HEK293T (cell line): Measurements from ENCODE around the gene ACTL6A.

Source experiments
- CTCF ChIA-PET: fragments of 350-600 bp; formaldehyde crosslinking; extraction: SDS; loops from one replicate; lab custom pipeline; 2021; ENCODE audit warnings: antibody characterized with exemption, inconsistent platforms; lab: Yijun Ruan, JAX
- POLR2A ChIA-PET: fragments of 350-600 bp; formaldehyde crosslinking; extraction: SDS; loops from one replicate; lab custom pipeline; 2020; ENCODE audit warnings: antibody characterized with exemption, inconsistent platforms; lab: Yijun Ruan, JAX
- DNase-seq: peaks from one replicate; pipeline ENCODE4 v3.0.0; 2012; ENCODE audit warnings: mixed read lengths; ENCODE audit errors: extremely low spot score
- ARNT ChIP-seq: fragments of 450-650 bp; IDR thresholded peaks from 2 replicates; pipeline ENCODE4 v1.6.1; 2017; ENCODE audit warnings: mild to moderate bottlenecking
- BHLHE40 ChIP-seq: fragments of 450-650 bp; IDR thresholded peaks from 2 replicates; pipeline ENCODE4 v1.6.1; 2016; ENCODE audit warnings: mild to moderate bottlenecking, moderate library complexity, borderline replicate concordance
- CTBP1 ChIP-seq: fragments of 450-650 bp; IDR thresholded peaks from 2 replicates; pipeline ENCODE4 v1.6.1; 2016; ENCODE audit warnings: borderline replicate concordance
- ELF4 ChIP-seq: fragments of 450-650 bp; IDR thresholded peaks from 2 replicates; pipeline ENCODE4 v1.6.1; 2017; ENCODE audit warnings: antibody characterized with exemption
- FOXA1 ChIP-seq: fragments of 450-650 bp; IDR thresholded peaks from 2 replicates; pipeline ENCODE4 v1.6.1; 2016; ENCODE audit warnings: mild to moderate bottlenecking
- FOXK2 ChIP-seq: fragments of 450-650 bp; IDR thresholded peaks from 2 replicates; pipeline ENCODE4 v1.6.1; 2016; ENCODE audit warnings: mild to moderate bottlenecking
- FOXM1 ChIP-seq: fragments of 450-650 bp; IDR thresholded peaks from 2 replicates; pipeline ENCODE4 v1.6.1; 2017; ENCODE audit warnings: mild to moderate bottlenecking, borderline replicate concordance
- HDGF ChIP-seq: fragments of 450-650 bp; IDR thresholded peaks from 2 replicates; pipeline ENCODE4 v1.6.1; 2017; ENCODE audit warnings: antibody characterized with exemption, borderline replicate concordance
- L3MBTL2 ChIP-seq: fragments of 450-650 bp; conservative IDR thresholded peaks from 2 replicates; pipeline ENCODE4 v1.6.1; 2016; ENCODE audit warnings: mild to moderate bottlenecking
- LEF1 ChIP-seq: fragments of 450-650 bp; IDR thresholded peaks from 2 replicates; pipeline ENCODE4 v1.6.1; 2017; ENCODE audit warnings: mild to moderate bottlenecking, borderline replicate concordance
- NFRKB ChIP-seq: fragments of 450-650 bp; IDR thresholded peaks from 2 replicates; pipeline ENCODE4 v1.6.1; 2016; ENCODE audit warnings: mild to moderate bottlenecking, moderate library complexity
- PKNOX1 ChIP-seq: fragments of 450-650 bp; IDR thresholded peaks from 2 replicates; pipeline ENCODE4 v1.6.1; 2016
- SP1 ChIP-seq: fragments of 450-650 bp; IDR thresholded peaks from 2 replicates; pipeline ENCODE4 v1.6.1; 2017
- SUZ12 ChIP-seq: fragments of 450-650 bp; IDR thresholded peaks from 2 replicates; pipeline ENCODE4 v1.6.1; 2016; ENCODE audit warnings: mild to moderate bottlenecking
- TARDBP ChIP-seq: fragments of 450-650 bp; IDR thresholded peaks from 2 replicates; pipeline ENCODE4 v1.6.1; 2016
- ZNF384 ChIP-seq: fragments of 450-650 bp; IDR thresholded peaks from 2 replicates; pipeline ENCODE4 v1.6.1; 2016

The ACTL6A gene

GRCh38 chr3:179580992-179581391 lies 18.3 kb downstream of the ACTL6A start:
- no peak for DNase-seq
- ChIA-PET POLR2A (no interaction called here), CTCF (no interaction called here)
- TF ChIP-seq FOXK2 (no peak), CTBP1 (no peak), ELF4 (no peak), LEF1 (no peak), PKNOX1 (no peak), SUZ12 (no peak), L3MBTL2 (no peak), ZNF384 (no peak), HDGF (no peak), SP1 (no peak), FOXA1 (no peak), TARDBP (no peak), FOXM1 (no peak), NFRKB (no peak), BHLHE40 (no peak), ARNT (no peak)

DNA sequence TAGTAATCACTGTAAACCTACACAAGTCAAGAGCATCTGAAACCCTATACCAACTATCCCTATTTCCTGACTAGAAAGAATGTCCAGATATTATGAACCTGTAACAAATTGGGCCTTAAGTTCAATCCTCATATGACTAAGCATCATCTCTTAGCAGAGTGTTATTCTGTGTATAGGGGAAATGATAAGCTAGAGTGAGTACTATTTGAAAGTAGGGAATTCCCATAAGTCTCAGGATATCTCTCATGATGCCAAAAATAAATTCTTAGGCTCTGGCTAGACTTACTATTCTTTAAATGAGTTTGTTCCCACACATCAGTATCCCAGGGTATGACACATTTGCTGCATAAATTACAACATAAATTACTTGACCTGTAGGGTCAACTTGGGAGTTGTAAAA lies 26.4 kb downstream of the ACTL6A start:
- DNase-seq = no peak
- CTCF ChIA-PET = no interaction called here
- TF ChIP-seq BHLHE40 (no peak), SUZ12 (no peak), LEF1 (no peak), FOXK2 (no peak), HDGF (no peak), FOXA1 (no peak), FOXM1 (no peak), ELF4 (no peak), PKNOX1 (no peak), ARNT (no peak), TARDBP (no peak), SP1 (no peak), L3MBTL2 (no peak), CTBP1 (no peak), NFRKB (no peak), ZNF384 (no peak)
- POLR2A ChIA-PET = no interaction called here

DNA sequence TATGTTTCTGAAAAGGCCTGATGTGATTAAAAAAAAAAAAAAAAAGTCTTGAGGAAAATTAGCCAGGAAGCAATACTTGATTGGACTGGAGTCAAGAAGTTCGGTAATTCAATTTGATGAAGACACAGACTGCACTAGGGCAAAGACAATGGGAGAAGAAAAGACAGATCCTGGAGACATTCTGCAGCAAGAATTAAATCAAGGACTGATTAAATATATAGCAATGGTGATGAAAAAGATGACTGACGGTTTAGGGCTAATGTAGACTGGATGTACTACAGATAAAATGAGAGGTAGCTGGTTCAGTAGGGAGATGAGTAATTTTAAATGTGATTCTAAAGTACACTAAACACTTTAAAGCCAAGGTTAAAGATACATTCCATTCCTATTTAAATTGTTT lies 27.9 kb downstream of the ACTL6A start:
- no peak for DNase-seq
- ChIA-PET CTCF (interaction anchor here (0.6 kb wide), 1 partner anchor 59 kb away, joined by 5 read pairs; no protein-coding TSS in a partner anchor), POLR2A (interaction anchor here (1.5 kb wide), 1 partner anchor 28 kb away, joined by 4 read pairs; the partner anchor contains the start of gene ACTL6A)
- TF ChIP-seq TARDBP (no peak), LEF1 (no peak), NFRKB (no peak)

DNA sequence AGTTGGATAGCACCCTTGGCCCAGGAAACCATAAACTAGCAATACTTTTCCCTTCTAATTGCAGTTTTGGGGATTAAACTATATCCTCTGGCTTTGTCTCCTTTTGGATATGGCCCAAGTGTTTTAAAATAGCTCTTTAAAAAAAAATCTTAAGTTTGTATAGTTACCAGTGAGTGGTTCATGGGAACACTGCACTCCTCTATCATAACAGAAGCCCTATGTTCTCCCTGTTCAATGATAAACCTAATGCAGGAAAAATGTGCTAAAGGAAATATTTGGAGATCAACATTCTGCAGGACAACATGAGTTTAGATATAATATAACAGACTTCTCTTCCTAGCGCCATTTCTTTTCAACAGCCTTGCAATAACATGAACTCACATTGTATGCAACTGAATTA lies 28.6 kb downstream of the ACTL6A start:
- ChIA-PET POLR2A (interaction anchor here (1.5 kb wide), 1 partner anchor 29 kb away, joined by 4 read pairs; the partner anchor contains the start of gene ACTL6A), CTCF (interaction anchor here (0.6 kb wide), 1 partner anchor 58 kb away, joined by 5 read pairs; no protein-coding TSS in a partner anchor)
- DNase-seq = no peak
- TF ChIP-seq ELF4 (no peak), CTBP1 (no peak), FOXK2 (no peak), NFRKB (no peak), PKNOX1 (no peak), HDGF (no peak), ZNF384 (no peak), SUZ12 (no peak), TARDBP (no peak), SP1 (no peak), BHLHE40 (no peak), FOXM1 (no peak), FOXA1 (no peak), LEF1 (no peak), L3MBTL2 (no peak), ARNT (no peak)

DNA sequence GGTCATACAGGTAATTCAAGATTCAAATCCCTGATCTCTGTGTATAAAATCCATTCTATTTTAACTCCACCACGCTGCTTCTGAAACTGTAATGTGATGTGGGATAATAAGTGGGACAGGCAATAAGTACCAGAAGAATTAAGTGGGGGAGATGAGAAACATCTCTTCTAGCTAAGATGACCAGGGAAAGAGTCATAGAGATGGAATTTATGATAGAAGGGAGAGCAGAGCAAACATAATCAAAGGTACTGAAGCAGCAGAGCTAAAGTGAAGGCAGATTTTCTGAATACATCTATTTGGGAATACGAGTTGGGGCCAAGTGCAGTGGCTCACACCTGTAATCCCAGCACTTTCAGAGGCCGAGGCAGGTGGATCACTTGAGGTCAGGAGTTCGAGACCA lies 36.8 kb downstream of the ACTL6A start:
- CTCF ChIA-PET = no interaction called here
- DNase-seq = no peak
- POLR2A ChIA-PET = no interaction called here
- TF ChIP-seq SP1 = no peak
- TF ChIP-seq L3MBTL2 = no peak
- no peak for TF ChIP-seq FOXK2
- no peak for TF ChIP-seq ZNF384
- TF ChIP-seq BHLHE40 = no peak
- TF ChIP-seq CTBP1 = no peak
- no peak for TF ChIP-seq TARDBP
- no peak for TF ChIP-seq LEF1
- no peak for TF ChIP-seq FOXA1
- no peak for TF ChIP-seq ELF4
- no peak for TF ChIP-seq HDGF
- no peak for TF ChIP-seq FOXM1
- no peak for TF ChIP-seq PKNOX1
- no peak for TF ChIP-seq SUZ12
- no peak for TF ChIP-seq NFRKB
- TF ChIP-seq ARNT = no peak

DNA sequence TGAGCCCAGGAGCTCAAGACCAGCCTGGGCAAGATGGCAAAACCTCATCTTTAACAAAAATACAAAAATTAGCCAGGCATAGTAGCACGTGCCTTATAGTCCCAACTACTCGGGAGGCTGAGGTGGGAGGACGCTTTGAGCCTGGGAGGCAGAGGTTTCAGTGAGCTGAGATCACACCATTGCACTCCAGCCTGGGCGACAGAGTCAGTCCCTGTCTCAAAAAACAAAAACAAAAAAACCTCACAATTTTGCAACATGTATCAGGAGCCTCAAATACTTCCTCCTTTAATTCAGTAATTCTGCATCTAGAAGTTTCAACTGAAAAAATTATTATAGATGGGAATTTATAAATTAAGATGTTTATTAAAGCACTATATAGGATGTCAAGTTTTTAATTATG lies 40.6 kb downstream of the ACTL6A start:
- no peak for DNase-seq
- CTCF ChIA-PET = no interaction called here
- TF ChIP-seq L3MBTL2 (no peak), FOXK2 (no peak), ARNT (no peak), SUZ12 (no peak), HDGF (no peak), LEF1 (no peak), ZNF384 (no peak)
- POLR2A ChIA-PET = no interaction called here
